ENCODE results near the gene KRT72. TPM values are rescaled to one million over a fixed set of nuclear protein-coding genes. Genes with fewer than 3 reads are reported as not detected.

Gene KRT72
- total and polyA plus RNA-seq, 4 donors = 0.14 to 0.17 (median 0.14) TPM; not detected in 1

DNA sequence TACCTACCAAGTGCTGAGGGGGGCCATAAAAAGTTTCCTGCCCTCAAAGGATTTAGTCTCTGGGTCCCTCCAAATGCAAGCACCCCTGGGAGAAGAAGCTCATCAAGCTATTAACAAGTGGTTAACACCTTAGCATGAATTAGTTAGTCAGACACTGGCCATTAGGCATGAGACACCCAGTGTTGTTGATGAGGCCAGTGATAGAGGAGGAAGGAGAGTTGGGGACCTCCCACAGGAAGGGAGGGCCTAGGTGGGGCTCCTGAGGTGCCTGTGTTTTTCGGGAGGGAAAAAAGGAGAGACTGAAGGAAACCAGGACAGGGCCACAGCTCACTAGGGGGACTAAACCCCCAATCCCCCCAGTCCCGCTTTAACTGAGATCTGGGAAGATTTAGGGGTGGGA, 43.8 kb downstream of the KRT72 start:
- Histone ChIP-seq H3K27me3 (ENCODE audit: control insufficient read depth in 3 of 3, insufficient read depth in 3 of 3, low read length in 2 of 3) (peaks cover 0 to 12% (median 0%) of the 10 kb centered on the region in 3 donors), H3K36me3 (ENCODE audit: control insufficient read depth in 4 of 4, insufficient read depth in 4 of 4, low read length in 4 of 4) (no peaks in the 10 kb centered on the region), H3K27ac (ENCODE audit: low read depth in 1 of 2, low read length in 1 of 2) (no peak overlapping the region), H3K9ac (ENCODE audit: insufficient read depth in 1 of 2, low read length in 2 of 2) (no peak overlapping the region), H3K9me3 (ENCODE audit: control insufficient read depth in 4 of 4, insufficient read depth in 3 of 4, low read length in 3 of 4) (no peaks in the 10 kb centered on the region), H3K4me3 (no peak overlapping the region), H3K4me1 (ENCODE audit: control insufficient read depth in 5 of 5, insufficient read depth in 5 of 5, low read length in 5 of 5) (no peaks in the 10 kb centered on the region)
- ATAC-seq (ENCODE audit: insufficient read depth, low FRiP score) = no peak
- 63% methylated on average over 2 of the region's 2 CpGs for WGBS, 2 donors
- DNase-seq = no peak
- TF ChIP-seq, protein P1, sequence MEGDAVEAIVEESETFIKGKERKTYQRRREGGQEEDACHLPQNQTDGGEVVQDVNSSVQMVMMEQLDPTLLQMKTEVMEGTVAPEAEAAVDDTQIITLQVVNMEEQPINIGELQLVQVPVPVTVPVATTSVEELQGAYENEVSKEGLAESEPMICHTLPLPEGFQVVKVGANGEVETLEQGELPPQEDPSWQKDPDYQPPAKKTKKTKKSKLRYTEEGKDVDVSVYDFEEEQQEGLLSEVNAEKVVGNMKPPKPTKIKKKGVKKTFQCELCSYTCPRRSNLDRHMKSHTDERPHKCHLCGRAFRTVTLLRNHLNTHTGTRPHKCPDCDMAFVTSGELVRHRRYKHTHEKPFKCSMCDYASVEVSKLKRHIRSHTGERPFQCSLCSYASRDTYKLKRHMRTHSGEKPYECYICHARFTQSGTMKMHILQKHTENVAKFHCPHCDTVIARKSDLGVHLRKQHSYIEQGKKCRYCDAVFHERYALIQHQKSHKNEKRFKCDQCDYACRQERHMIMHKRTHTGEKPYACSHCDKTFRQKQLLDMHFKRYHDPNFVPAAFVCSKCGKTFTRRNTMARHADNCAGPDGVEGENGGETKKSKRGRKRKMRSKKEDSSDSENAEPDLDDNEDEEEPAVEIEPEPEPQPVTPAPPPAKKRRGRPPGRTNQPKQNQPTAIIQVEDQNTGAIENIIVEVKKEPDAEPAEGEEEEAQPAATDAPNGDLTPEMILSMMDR (IDR thresholded peaks at IDR 0.05; ENCODE audit: control extremely low read depth, extremely low read depth) = no peak

DNA sequence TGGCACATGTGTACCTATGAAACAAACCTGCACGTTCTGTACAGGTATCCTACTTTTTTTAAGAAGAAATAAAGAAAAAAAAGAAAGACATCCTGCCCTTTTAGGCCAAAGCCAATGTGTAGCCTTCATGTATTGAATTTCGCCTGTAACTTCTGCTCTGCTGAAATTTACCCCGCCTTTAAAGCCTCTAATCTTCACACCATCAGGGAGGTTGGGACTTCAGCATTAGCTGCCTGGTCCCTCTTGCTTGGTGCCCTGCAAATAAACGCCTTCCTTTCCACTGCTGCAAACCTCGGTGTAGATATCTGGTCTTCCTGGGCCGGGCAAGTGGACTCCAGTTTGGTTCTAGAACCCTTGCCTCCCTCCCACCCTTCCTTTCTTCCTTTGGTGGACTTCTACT, 45.7 kb downstream of the KRT72 start:
- peaks cover 0 to 3% (median 0%) of the 10 kb centered on the region in 3 donors for H3K27me3 ChIP-seq (ENCODE audit: control insufficient read depth in 3 of 3, insufficient read depth in 3 of 3, low read length in 2 of 3)
- no peak overlapping the region for H3K27ac ChIP-seq (ENCODE audit: low read depth in 1 of 2, low read length in 1 of 2)

DNA sequence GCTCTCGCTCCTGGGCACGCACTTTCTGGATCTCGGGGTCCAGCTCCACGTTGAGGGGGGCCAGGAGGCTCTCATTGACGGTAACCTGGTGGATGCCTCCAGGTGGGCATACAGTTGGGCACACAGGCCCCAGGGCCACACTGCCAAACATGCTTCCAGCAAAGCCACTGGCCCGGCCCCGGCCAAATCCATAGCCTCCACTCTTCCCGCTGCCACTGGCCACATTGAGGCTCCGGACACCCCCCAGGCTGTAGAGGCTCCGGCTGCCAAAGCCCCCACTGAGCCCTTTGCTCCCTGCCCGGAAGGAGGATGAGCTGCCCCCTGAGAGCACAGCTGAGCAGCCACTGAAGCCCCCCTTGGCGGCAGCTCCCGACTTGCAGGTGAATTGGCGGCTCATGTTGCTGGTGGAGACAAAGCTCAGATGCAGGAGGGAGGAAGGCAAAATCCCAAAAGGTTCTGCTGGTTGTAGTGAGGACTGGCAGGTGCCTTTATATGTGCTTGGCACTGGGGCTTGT, 48.5 kb downstream of the KRT72 start, which contains the start of gene KRT71:
TSS of gene KRT71 (minus strand) at position 465 of the 515 bp plus-strand sequence. CDS start at position 397, 68 bp downstream.
- no peak for DNase-seq
- TF ChIP-seq, protein P1 (IDR thresholded peaks at IDR 0.05; ENCODE audit: control extremely low read depth, extremely low read depth) = no peak
- peaks cover 0 to 3% (median 0%) of the 10 kb centered on the region in 3 donors for H3K27me3 ChIP-seq (ENCODE audit: control insufficient read depth in 3 of 3, insufficient read depth in 3 of 3, low read length in 2 of 3)
- H3K36me3 ChIP-seq (ENCODE audit: control insufficient read depth in 4 of 4, insufficient read depth in 4 of 4, low read length in 4 of 4) = no peaks in the 10 kb centered on the region
- no peak for ATAC-seq (ENCODE audit: insufficient read depth, low FRiP score)
- no peak within 1 kb of the TSS for H3K27ac ChIP-seq (ENCODE audit: low read depth in 1 of 2, low read length in 1 of 2)
- peaks cover 0 to 1% (median 0%) of the 10 kb centered on the region in 4 donors for H3K9me3 ChIP-seq (ENCODE audit: control insufficient read depth in 4 of 4, insufficient read depth in 3 of 4, low read length in 3 of 4)
- peaks cover 0 to 13% (median 7%) of the 10 kb centered on the region in 5 donors for H3K4me1 ChIP-seq (ENCODE audit: control insufficient read depth in 5 of 5, insufficient read depth in 5 of 5, low read length in 5 of 5)
- no peak within 1 kb of the TSS for H3K4me3 ChIP-seq
- WGBS, 2 donors = 89 to 93% methylated on average over 14 of the region's 14 CpGs
- no peak within 1 kb of the TSS for H3K9ac ChIP-seq (ENCODE audit: insufficient read depth in 1 of 2, low read length in 2 of 2)

More for the DNA sequence above, 45.7 kb downstream of the KRT72 start:
- H3K9ac ChIP-seq (ENCODE audit: insufficient read depth in 1 of 2, low read length in 2 of 2) = no peak overlapping the region
- TF ChIP-seq, protein P1 (IDR thresholded peaks at IDR 0.05; ENCODE audit: control extremely low read depth, extremely low read depth) = no peak
- 70 to 84% methylated on average over 6 of the region's 6 CpGs for WGBS, 2 donors
- H3K9me3 ChIP-seq (ENCODE audit: control insufficient read depth in 4 of 4, insufficient read depth in 3 of 4, low read length in 3 of 4) = no peaks in the 10 kb centered on the region
- peaks cover 0 to 13% (median 7%) of the 10 kb centered on the region in 5 donors for H3K4me1 ChIP-seq (ENCODE audit: control insufficient read depth in 5 of 5, insufficient read depth in 5 of 5, low read length in 5 of 5)
- no peak overlapping the region for H3K4me3 ChIP-seq
- no peak for DNase-seq
- no peak for ATAC-seq (ENCODE audit: insufficient read depth, low FRiP score)
- no peaks in the 10 kb centered on the region for H3K36me3 ChIP-seq (ENCODE audit: control insufficient read depth in 4 of 4, insufficient read depth in 4 of 4, low read length in 4 of 4)

Measured in lung (tissue), 12 donors.